Gastroesophageal sphincter (tissue), 3 donors: Measurements from ENCODE around the gene P2RY14.

Experiments used
- EP300 ChIP-seq: sonication (generic); formaldehyde crosslinking; IDR thresholded peaks from one replicate; pipeline ENCODE4 v1.6.1; 2017; ENCODE audit warnings: antibody characterized with exemption, mild to moderate bottlenecking
- POLR2A ChIP-seq, 2 donors: fragments of 450-650 bp; IDR thresholded peaks; one replicate each; pipeline ENCODE4 v1.6.1; 2017; ENCODE audit warnings: antibody characterized with exemption in 2 of 2, mild to moderate bottlenecking in 2 of 2, moderate library complexity in 1 of 2
- POLR2AphosphoS5 ChIP-seq: sonication (generic); formaldehyde crosslinking; IDR thresholded peaks from one replicate; pipeline ENCODE4 v1.6.1; 2017; ENCODE audit warnings: antibody characterized with exemption
- TF ChIP-seq, protein P1 (sequence below), 4 experiments: fragments of 200-600 bp in 2 of 4; fragments of 450-650 bp in 2 of 4; sonication (generic) in 1 of 4; IDR thresholded peaks; one replicate each; pipeline ENCODE4 v1.5.1; 2017 to 2019; ENCODE audit warnings: antibody characterized with exemption in 4 of 4, mild to moderate bottlenecking in 2 of 4, moderate library complexity in 2 of 4

DNA sequence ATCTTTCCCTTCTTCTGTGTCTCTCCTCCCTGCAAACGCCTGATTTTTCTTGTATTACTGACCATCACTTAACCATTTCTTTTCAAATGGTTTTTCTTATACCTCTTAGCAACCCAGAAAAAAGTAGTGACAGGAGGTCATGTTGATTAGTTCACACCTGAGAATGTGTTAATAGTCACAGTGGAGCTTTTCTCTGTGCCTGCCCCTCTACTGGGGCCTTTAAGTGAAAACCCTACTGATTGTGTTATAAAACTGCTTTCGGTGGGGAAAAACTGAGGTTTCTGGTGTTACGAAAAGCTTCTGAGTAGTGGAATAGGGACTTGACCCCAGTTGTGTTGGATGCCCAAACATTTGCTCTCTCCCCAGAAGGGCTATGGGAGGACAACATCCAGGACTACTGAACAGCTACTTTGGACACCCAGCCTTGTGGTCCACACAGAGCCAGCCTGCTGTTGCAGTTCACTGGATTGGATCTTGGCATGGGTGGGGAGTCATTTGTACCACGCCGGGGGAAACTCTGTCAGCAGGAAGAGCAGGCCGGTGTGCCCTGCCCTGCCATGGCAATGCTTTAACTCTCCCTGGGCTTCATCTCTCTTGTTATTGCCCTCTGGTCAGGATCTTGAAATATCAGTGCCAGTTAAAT is 27.9 kb upstream of the P2RY14 start:
- TF ChIP-seq, protein P1, sequence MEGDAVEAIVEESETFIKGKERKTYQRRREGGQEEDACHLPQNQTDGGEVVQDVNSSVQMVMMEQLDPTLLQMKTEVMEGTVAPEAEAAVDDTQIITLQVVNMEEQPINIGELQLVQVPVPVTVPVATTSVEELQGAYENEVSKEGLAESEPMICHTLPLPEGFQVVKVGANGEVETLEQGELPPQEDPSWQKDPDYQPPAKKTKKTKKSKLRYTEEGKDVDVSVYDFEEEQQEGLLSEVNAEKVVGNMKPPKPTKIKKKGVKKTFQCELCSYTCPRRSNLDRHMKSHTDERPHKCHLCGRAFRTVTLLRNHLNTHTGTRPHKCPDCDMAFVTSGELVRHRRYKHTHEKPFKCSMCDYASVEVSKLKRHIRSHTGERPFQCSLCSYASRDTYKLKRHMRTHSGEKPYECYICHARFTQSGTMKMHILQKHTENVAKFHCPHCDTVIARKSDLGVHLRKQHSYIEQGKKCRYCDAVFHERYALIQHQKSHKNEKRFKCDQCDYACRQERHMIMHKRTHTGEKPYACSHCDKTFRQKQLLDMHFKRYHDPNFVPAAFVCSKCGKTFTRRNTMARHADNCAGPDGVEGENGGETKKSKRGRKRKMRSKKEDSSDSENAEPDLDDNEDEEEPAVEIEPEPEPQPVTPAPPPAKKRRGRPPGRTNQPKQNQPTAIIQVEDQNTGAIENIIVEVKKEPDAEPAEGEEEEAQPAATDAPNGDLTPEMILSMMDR (IDR thresholded peaks at IDR 0.05) = no peak
- TF ChIP-seq POLR2A (IDR thresholded peaks at IDR 0.05) = no peak
- TF ChIP-seq POLR2AphosphoS5 = no peak
- no peak for TF ChIP-seq EP300
